RWPE1 (cell line): ENCODE data around the gene AOC2.
A peak's percentile ranks its signal among the peaks of the same experiment; 100 is the strongest.

Experiments used
- CTCF ChIA-PET: fragments of 350-600 bp; sonication (Branson Sonifier 250); formaldehyde crosslinking; extraction: SDS; loops from one replicate; lab custom pipeline; 2021; lab: Yijun Ruan, JAX
- POLR2A ChIA-PET: fragments of 400-600 bp; formaldehyde crosslinking; extraction: SDS; loops from one replicate; lab custom pipeline; 2020; ENCODE audit warnings: antibody characterized with exemption; ENCODE audit not compliant: low non-redundant PET; lab: Yijun Ruan, JAX
- DNase-seq: peaks from one replicate; pipeline ENCODE4 v3.0.0; 2012; ENCODE audit warnings: low spot score
- H3K27ac ChIP-seq: fragments of 450-650 bp; 2 replicates; pipeline ENCODE4 v1.5.1; 2017
- CTCF ChIP-seq: fragments of 450-650 bp; conservative IDR thresholded peaks from 2 replicates; pipeline ENCODE4 v1.5.1; 2017; ENCODE audit warnings: low read depth, mild to moderate bottlenecking

The AOC2 gene

GRCh38 chr17:42844271-42844670, at the start of gene AOC2:
Gene AOC2 (plus strand): TSS chr17:42844580. CDS start chr17:42844627, 47 bp downstream.
- H3K27ac ChIP-seq: peak within 1 kb of the TSS; percentile 50; the same call in 1 of the 2 replicates
- ChIA-PET CTCF (interaction anchor here (0.6 to 2.1 kb wide), 3 partner anchors 37 to 94 kb away, joined by 3 to 12 read pairs (median 4); no protein-coding TSS in a partner anchor), POLR2A (no interaction called here)
- DNase-seq: no peak
- TF ChIP-seq CTCF: no peak

- TF ChIP-seq CTCF: no peak
- ChIA-PET CTCF (interaction anchor here (1.2 kb wide), 1 partner anchor 9 kb away, joined by 3 read pairs; no protein-coding TSS in a partner anchor), POLR2A (no interaction called here)
- no peak for DNase-seq
- peak overlapping the region; percentile 43; the same call in 1 of the 2 replicates for H3K27ac ChIP-seq
Observed at GRCh38 chr17:42795061-42795460, 49.3 kb upstream of the AOC2 start.

GRCh38 chr17:42795465-42795864, 48.9 kb upstream of the AOC2 start:
- TF ChIP-seq CTCF: no peak
- peak overlapping the region; percentile 43; the same call in 1 of the 2 replicates for H3K27ac ChIP-seq
- ChIA-PET POLR2A (no interaction called here), CTCF (interaction anchor here (1.2 kb wide), 1 partner anchor 9 kb away, joined by 3 read pairs; no protein-coding TSS in a partner anchor)
- no peak for DNase-seq

- ChIA-PET CTCF (interaction anchor here (1.2 kb wide), 1 partner anchor 10 kb away, joined by 3 read pairs; no protein-coding TSS in a partner anchor), POLR2A (interaction anchor here (0.6 kb wide), 1 partner anchor 258 kb away, joined by 9 read pairs; no protein-coding TSS in a partner anchor)
- no peak for TF ChIP-seq CTCF
- DNase-seq: no peak
- H3K27ac ChIP-seq: peak overlapping the region; percentile 43
Observed at GRCh38 chr17:42796066-42796758, 48.2 kb upstream of the AOC2 start.

DNA sequence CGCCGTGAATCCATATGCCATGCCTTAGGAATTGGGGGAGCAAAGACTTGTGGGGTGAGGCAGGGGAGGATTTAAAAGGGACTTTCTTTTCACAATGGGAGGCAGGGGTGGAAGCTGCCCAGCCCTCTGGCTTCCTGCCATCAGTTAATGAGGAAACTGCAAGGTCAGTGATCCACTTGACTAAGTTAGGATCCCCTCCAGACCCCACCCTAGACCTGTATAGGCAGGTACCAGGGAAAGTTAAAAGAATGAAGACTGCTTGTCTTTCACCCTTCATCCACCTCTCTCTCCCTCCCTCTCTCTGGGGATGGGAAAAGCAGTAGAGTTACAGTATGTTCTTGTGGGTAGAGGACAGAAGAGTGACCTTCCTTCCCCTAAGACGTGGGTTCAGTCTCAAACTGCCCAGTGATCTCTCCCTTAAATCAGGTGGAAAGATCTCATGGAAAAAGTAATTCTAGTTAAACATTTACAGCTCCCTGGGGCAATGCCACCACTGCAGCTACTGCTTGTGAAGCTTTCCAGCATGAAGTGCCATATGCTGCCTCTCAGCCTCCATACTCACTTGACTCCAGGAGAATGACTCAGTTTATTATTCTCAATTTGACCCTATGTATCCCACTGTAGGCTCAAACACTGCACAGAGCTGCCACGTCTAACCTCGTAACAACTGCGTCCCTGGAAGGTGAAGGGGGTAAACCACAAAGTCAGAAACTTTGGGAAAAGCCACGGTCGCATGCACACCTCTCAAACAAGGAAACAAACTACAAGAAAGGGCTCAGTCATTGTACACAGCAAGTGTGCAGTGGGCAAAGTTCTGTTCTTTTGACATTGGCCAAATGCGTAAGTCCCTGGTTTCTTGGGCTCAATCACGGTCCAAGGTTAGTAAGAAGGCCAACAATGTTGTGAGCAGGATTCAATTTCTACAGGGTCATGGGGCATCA, 47.0 kb upstream of the AOC2 start:
- TF ChIP-seq CTCF: no peak
- ChIA-PET CTCF (no interaction called here), POLR2A (no interaction called here)
- no peak for DNase-seq
- peak overlapping the region; percentile 65 for H3K27ac ChIP-seq

GRCh38 chr17:42798011-42798382, 46.4 kb upstream of the AOC2 start:
- ChIA-PET CTCF (no interaction called here), POLR2A (interaction anchor here (0.7 kb wide), 1 partner anchor 25 kb away, joined by 3 read pairs; the partner anchor contains the start of gene VPS25)
- no peak for TF ChIP-seq CTCF
- H3K27ac ChIP-seq: peak overlapping the region; percentile 65
- DNase-seq: no peak
